ENCODE measurements around the gene PNKD.

- TF ChIP-seq CTCF (IDR thresholded peaks at IDR 0.05; ENCODE audit: low read depth, low read length) (no peak), MYC (IDR thresholded peaks at IDR 0.05; ENCODE audit: low read depth, low read length) (no peak)
Observed at GRCh38 chr2:218294430-218295022, 24.2 kb downstream of the PNKD start.

Measured in NB4 (cell line).